Mesodermal cell (in vitro differentiated cells): ENCODE measurements around the gene RTN4RL1.

Experiments used
- H3K27ac ChIP-seq: 2 replicates; pipeline ENCODE4 v1.7.0; 2013; ENCODE audit warnings: mild to moderate bottlenecking, low read depth, low read length, moderate library complexity; ENCODE audit not compliant: severe bottlenecking
- H3K36me3 ChIP-seq: 2 replicates; pipeline ENCODE4 v1.7.1; 2013; ENCODE audit warnings: mild to moderate bottlenecking, low read length, moderate library complexity; ENCODE audit not compliant: control insufficient read depth, insufficient read depth
- H3K4me1 ChIP-seq: one replicate; pipeline ENCODE4 v1.7.1; 2013; ENCODE audit warnings: mild to moderate bottlenecking, low read length; ENCODE audit not compliant: insufficient read depth, control insufficient read depth, poor library complexity, severe bottlenecking
- H3K4me3 ChIP-seq: 2 replicates; pipeline ENCODE4 v1.7.0; 2013; ENCODE audit warnings: low read length, control low read depth, mild to moderate bottlenecking; ENCODE audit not compliant: insufficient read depth, poor library complexity, severe bottlenecking; ENCODE audit errors: extremely low read depth
- H3K9me3 ChIP-seq: 2 replicates; pipeline ENCODE4 v1.7.1; 2013; ENCODE audit warnings: mild to moderate bottlenecking, low read length, moderate library complexity; ENCODE audit not compliant: control insufficient read depth
- WGBS, 2 experiments: methylation state at CpG; one replicate each; pipeline ENCODE4 v1.1.5; 2013; ENCODE audit warnings: missing lambda C conversion rate in 2 of 2; ENCODE audit not compliant: insufficient coverage in 2 of 2; 5-methylcytosine and 5-hydroxymethylcytosine counted together

Gene RTN4RL1

GRCh38 chr17:1913702-1914101 is 111.4 kb downstream of the RTN4RL1 start:
- H3K4me1 ChIP-seq: peaks cover 3% of the 10 kb centered on the region
- H3K4me3 ChIP-seq: no peak overlapping the region
- no peaks in the 10 kb centered on the region for H3K36me3 ChIP-seq
- H3K9me3 ChIP-seq: no peaks in the 10 kb centered on the region
- H3K27ac ChIP-seq: no peak overlapping the region
- 90 to 91% methylated on average over 13 to 14 of the region's 14 CpGs for WGBS, 2 experiments

- 63 to 79% methylated on average over 7 of the region's 7 CpGs for WGBS, 2 experiments
- Histone ChIP-seq H3K4me3 (no peak overlapping the region), H3K27ac (no peak overlapping the region), H3K36me3 (no peaks in the 10 kb centered on the region), H3K9me3 (no peaks in the 10 kb centered on the region), H3K4me1 (peaks cover 6% of the 10 kb centered on the region)
Observed at GRCh38 chr17:1912146-1912545, 113.0 kb downstream of the RTN4RL1 start.

GRCh38 chr17:1909985-1910384 is 115.1 kb downstream of the RTN4RL1 start:
- peaks cover 12% of the 10 kb centered on the region for H3K4me1 ChIP-seq
- no peaks in the 10 kb centered on the region for H3K9me3 ChIP-seq
- H3K36me3 ChIP-seq: no peaks in the 10 kb centered on the region
- no peak overlapping the region for H3K27ac ChIP-seq
- 50 to 70% methylated on average over 2 to 3 of the region's 3 CpGs for WGBS, 2 experiments
- no peak overlapping the region for H3K4me3 ChIP-seq

GRCh38 chr17:1908699-1909309 is 116.3 kb downstream of the RTN4RL1 start:
- 0 to 3% methylated on average over 7 to 12 of the region's 22 CpGs for WGBS, 2 experiments
- Histone ChIP-seq H3K9me3 (no peaks in the 10 kb centered on the region), H3K27ac (no peak overlapping the region), H3K36me3 (no peaks in the 10 kb centered on the region), H3K4me1 (peaks cover 12% of the 10 kb centered on the region), H3K4me3 (peak overlapping the region; percentile 31)

GRCh38 chr17:1907909-1908698 is 117.0 kb downstream of the RTN4RL1 start:
- WGBS, 2 experiments: 11 to 12% methylated on average over 30 to 48 of the region's 49 CpGs
- Histone ChIP-seq H3K4me3 (peak overlapping the region; percentile 31), H3K27ac (no peak overlapping the region), H3K4me1 (peaks cover 12% of the 10 kb centered on the region), H3K9me3 (no peaks in the 10 kb centered on the region), H3K36me3 (no peaks in the 10 kb centered on the region)

GRCh38 chr17:1907216-1907631 is 117.9 kb downstream of the RTN4RL1 start:
- Histone ChIP-seq H3K4me1 (peaks cover 12% of the 10 kb centered on the region), H3K9me3 (no peaks in the 10 kb centered on the region), H3K27ac (no peak overlapping the region), H3K36me3 (no peaks in the 10 kb centered on the region), H3K4me3 (no peak overlapping the region)
- WGBS, 2 experiments: 81 to 85% methylated on average over 16 to 17 of the region's 17 CpGs

- H3K4me1 ChIP-seq: peaks cover 12% of the 10 kb centered on the region
Observed at GRCh38 chr17:1906662-1907101, 118.5 kb downstream of the RTN4RL1 start.

GRCh38 chr17:1905190-1905913 is 119.8 kb downstream of the RTN4RL1 start:
- H3K36me3 ChIP-seq: no peaks in the 10 kb centered on the region
- WGBS, 2 experiments: 72% methylated on average over 18 to 19 of the region's 25 CpGs
- no peak overlapping the region for H3K27ac ChIP-seq
- no peak overlapping the region for H3K4me3 ChIP-seq
- no peaks in the 10 kb centered on the region for H3K9me3 ChIP-seq
- H3K4me1 ChIP-seq: peaks cover 12% of the 10 kb centered on the region

More at GRCh38 chr17:1906662-1907101, 118.5 kb downstream of the RTN4RL1 start:
- no peak overlapping the region for H3K27ac ChIP-seq
- H3K4me3 ChIP-seq: no peak overlapping the region
- 49 to 75% methylated on average over 5 to 6 of the region's 8 CpGs for WGBS, 2 experiments
- H3K36me3 ChIP-seq: no peaks in the 10 kb centered on the region
- no peaks in the 10 kb centered on the region for H3K9me3 ChIP-seq

- peaks cover 9% of the 10 kb centered on the region for H3K4me1 ChIP-seq
- no peaks in the 10 kb centered on the region for H3K9me3 ChIP-seq
- no peak overlapping the region for H3K27ac ChIP-seq
- no peak overlapping the region for H3K4me3 ChIP-seq
- 77 to 86% methylated on average over 10 to 12 of the region's 17 CpGs for WGBS, 2 experiments
- H3K36me3 ChIP-seq: no peaks in the 10 kb centered on the region
Observed at GRCh38 chr17:1904273-1905182, 120.6 kb downstream of the RTN4RL1 start.
